Activated T-cell treated with anti-CD3 and anti-CD28 coated beads for 1 hour (primary cell): Measurements from ENCODE around the gene EMILIN2.

Experiments
- DNase-seq: peaks from one replicate; pipeline ENCODE4 v3.0.0-alpha.2; 2020; ENCODE audit warnings: low read depth

EMILIN2 gene

DNA sequence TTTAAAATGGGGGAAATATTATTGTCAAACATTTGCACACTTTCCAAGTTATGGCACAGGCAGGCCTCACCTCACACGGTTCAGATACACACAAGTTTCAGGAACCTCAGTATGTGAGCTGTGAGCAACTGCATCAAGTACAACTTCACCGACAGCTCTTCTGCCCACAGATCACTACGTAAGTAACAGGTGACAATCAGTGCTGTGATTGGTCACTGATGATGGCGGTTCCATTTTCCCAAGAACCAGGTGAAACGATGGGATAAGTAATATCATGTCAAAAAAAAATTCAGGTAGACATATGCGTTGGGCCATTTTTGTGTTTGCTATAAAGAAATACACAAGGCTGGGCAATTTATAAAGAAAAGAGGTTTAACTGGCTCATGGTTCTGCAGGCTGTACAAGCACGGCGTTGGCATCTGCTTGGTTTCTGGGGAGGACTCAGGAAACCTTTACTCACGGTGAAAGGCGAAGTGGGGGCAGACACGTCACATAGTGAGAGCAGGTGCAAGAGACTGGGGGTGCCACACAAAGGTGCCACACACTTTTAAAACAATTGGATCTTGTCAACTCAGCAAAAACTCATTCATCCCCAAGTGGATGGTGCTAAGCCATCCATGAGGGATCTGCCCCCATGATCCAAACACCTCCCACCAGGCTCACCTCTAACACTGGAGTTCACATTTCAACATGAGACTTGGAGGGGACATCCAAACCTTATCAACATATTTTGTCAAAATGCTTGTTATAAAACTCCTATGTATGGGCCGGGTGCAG, 108.3 kb downstream of the EMILIN2 start:
- DNase-seq, result no peak

DNA sequence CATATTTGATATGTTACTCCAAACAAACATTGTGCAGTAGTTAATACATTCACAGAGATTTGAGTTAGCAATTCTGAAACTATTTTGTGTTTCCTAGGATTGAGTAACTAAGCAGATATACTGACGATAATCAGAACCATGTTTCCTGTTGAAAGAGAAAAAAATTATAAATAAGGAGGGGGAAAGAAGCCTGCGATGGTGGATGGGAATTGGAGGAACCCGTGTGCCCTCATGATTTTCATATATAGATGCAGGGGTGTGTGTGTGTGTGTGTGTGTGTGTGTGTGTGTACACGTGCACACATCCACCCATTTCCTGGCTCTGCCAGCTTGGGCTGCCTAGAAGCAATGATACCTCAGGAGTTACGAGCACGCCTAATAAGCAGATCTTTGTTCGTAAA, 109.2 kb downstream of the EMILIN2 start:
- DNase-seq, result no peak

DNA sequence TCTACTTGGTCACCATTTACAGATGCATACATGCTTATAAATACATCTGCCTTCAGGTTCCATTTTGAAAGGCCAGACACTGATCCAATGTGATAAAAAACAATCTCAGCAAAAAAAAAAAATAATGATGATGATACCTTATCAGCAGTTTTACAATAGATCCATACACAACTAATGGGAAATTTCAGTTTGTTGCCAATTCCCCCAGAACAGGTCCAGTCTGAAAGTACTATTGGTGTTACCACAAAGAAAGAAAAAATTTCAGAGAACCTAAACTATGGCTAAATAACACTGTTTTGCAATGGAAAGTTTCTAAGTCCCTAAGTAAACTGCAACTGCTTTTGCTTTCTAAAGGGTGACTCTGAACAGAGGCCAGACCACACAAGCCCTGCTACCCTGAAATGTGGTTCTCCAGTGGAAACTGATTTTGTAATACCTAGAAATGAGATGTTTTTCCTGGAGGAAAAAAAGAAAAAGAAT, 112.1 kb downstream of the EMILIN2 start:
- DNase-seq, result no peak

DNA sequence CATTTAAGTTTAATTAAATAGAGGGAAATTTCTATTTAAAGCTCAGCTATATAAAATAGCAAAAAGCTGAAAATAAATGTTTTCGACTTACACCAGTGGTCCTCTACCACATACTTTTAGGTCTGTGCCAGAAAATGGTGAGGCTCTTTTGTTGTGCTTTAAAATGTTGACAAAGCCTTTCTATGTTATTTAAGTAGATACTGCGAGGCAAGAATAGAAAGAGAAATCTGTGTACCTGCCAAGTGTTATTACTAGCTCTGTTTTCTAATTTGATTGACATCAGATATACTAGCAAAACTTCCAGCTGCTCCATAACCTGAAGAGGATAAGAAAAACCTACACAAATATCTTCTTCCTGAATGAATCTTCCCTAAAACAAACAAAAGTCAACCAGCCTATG, 112.5 kb downstream of the EMILIN2 start:
- no peak for DNase-seq

DNA sequence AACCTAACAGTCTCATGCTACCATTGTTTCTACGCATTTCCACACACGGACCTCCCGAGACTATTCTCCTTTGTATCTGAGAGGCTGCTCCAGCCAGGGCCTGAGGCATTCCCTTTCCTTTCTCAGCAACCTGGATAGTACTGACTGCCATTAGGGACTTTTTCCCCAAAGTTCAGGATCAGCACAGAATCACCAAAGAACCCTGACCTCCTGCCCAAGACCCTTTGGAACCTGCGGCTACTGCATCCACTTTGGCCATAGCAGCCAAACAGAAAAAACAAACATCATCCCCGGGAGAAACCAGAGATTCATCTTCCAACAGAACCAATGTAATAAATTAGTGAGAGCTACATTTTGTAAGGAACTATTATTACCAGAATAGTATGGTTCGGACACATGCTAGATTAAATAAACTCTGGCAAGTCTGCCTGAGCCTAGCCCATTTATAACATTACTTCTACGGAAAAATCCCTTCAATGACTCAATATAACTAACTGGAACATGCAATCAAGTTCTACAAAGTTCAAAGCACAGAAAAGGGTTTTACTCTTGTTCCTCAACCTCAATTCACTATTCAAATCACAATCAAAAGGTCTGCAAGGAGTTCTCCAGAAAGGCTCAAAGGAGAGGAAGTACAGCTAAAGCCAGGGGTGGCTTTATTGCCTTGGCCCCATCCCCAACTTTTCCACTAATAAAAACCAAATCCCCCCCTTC, 114.3 kb downstream of the EMILIN2 start:
- DNase-seq, result no peak

DNA sequence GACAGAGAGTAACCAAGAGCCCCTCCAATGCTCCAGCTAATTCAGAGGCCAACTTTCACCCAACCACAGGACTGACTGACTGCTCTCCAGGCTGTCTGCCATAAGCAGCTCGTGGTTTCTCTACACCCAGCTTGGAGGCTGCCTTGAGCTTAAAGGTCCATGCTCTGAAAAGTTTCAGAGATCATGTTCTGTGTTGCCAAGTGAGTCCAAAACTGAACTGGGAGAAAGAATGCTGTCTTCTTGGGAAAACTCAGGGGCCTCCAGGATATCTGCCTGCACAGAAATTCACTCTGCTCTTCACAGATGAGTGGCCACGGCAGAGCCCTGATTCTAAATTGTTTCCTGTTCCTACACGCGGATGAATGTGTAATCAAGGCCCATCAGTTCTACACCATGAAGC, 115.0 kb downstream of the EMILIN2 start:
- no peak for DNase-seq

DNA sequence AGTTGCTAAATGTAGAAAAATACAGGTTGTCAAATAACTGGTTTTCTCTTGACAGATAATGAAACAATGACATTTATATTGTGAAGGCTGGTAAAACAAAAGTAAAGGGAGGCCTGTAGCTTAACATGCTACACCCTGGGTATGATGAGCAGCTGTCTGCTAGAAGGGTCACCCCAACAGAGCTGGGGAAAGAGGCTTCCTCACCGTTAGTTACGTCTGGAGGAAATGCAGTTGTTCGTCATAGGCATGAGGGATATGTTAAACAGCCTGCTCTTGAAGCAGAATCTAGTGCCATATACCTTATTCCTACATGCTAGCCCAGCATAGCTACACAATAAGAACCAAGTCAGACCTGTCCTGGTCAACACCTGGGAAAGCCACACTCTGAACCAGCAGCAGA, 116.2 kb downstream of the EMILIN2 start:
- DNase-seq, result no peak

DNA sequence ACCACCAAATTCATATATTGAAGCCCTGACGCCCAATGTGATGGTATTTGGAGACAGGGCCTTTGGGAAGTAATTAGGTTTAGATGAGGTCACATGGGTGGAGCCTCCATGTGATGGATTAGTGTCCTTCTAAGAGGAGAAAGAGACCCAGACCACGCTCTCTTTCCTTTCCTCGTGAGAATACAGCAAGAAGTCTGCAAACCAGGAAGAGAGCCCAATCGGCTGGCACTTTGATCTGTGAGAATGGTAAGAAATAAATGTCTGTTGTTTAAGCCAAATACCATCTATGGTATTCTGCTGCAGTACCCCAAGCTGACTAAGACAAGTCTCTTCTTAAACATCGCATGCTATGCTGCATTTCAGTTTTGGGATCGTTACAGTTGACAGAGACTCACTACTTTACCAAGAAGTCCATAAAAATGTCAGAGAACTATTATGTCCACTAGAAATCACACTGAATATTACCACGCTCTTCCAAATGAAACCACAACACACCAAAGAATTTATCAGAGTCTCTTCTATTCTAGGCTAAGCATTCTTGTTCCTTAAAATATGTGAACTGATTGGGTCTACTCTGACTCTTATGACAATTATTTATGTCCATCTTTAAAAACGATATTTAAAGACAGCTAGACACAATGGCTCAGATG, 117.7 kb downstream of the EMILIN2 start:
- no peak for DNase-seq
